ENCODE measurements around the gene PKP4. TPM values are rescaled to one million over a fixed set of nuclear protein-coding genes. Genes with fewer than 3 reads are reported as not detected.

Gene PKP4
- total and polyA plus RNA-seq, 9 of the 15 experiments (the other 6 are each of a cell fraction or from before 2014, with no cell fraction given) = 24.6 to 99.1 (median 74.0) TPM

DNA sequence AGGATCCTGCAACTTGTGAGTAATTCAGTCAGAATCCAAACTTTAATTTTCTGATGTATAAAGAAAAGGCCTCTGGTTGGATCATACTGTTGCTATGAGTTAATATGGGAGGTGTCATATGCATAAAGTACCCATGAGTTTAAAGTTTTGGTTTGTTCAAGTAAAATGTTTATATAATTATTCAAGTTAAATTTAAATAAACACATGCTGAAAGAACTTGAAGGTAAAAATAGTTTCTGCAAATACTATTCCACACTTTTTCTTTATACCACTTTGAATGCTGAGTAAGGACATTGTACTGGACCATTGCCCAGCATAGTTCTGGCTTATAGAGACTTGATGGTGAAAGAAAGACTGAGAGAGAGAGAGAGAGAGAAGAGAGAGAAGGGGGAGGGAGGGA, 30.7 kb downstream of the PKP4 start (continued):
- TF ChIP-seq KDM1A (IDR thresholded peaks at IDR 0.05) (no peak), MEIS2 (IDR thresholded peaks at IDR 0.05; ENCODE audit: partially characterized antibody) (no peak), HLTF (IDR thresholded peaks at IDR 0.05) (no peak), ELF1 (tag; IDR thresholded peaks at IDR 0.05) (no peak)
- TF ChIP-seq, protein P1, sequence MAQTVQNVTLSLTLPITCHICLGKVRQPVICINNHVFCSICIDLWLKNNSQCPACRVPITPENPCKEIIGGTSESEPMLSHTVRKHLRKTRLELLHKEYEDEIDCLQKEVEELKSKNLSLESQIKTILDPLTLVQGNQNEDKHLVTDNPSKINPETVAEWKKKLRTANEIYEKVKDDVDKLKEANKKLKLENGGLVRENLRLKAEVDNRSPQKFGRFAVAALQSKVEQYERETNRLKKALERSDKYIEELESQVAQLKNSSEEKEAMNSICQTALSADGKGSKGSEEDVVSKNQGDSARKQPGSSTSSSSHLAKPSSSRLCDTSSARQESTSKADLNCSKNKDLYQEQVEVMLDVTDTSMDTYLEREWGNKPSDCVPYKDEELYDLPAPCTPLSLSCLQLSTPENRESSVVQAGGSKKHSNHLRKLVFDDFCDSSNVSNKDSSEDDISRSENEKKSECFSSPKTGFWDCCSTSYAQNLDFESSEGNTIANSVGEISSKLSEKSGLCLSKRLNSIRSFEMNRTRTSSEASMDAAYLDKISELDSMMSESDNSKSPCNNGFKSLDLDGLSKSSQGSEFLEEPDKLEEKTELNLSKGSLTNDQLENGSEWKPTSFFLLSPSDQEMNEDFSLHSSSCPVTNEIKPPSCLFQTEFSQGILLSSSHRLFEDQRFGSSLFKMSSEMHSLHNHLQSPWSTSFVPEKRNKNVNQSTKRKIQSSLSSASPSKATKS (CRISPR knock-in tag; IDR thresholded peaks at IDR 0.05) = no peak
- TF ChIP-seq, protein P2, sequence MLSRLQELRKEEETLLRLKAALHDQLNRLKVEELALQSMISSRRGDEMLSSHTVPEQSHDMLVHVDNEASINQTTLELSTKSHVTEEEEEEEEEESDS (CRISPR knock-in tag; IDR thresholded peaks at IDR 0.05) = no peak

DNA sequence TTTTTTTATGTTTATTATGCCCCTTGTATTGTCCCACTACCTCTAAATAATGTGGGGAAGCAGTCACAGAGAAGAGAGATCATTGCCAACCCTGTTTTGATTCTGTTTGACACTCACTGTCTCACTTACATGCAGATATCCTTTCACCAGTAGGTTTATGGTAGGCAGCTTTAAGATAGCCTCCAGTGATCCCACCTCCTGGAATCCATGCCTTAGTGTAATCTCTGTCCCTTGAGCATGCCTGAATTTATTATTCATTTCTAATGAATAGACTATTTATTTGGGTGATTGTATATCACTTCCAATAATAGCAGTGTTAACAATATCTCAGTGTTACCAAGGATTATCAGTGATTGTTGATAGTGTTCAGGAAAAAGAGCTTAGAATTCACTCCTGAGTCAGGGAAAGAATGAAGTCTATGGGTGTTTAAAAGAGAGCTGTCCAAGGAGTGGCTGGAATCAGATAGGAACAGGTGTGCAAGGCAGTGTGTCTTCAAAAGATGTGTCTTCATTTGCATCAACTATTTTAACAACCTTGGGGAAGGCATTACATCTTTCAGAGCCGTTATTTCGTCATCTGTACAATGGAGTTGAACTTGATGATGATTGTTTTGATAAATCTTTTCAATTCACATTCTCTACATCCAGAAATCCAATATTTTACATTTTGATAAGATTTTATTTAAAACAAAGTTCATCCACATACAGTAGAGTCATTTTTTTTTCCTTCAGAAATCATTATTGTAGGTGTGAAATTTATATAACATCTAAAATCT, 31.9 kb downstream of the PKP4 start:
- Histone ChIP-seq H2AFZ (ENCODE audit: low read depth, low read length) (no peak overlapping the region), H3K27ac (ENCODE audit: extremely low read depth, low read depth, low read length) (no peak overlapping the region), H3K4me2 (ENCODE audit: insufficient read depth, low read length) (no peak overlapping the region), H3K36me3 (ENCODE audit: control insufficient read depth, insufficient read depth, low read length) (no peaks in the 10 kb centered on the region), H3K9ac (ENCODE audit: insufficient read depth in 1 of 2, low read depth in 2 of 2, low read length in 2 of 2) (no peak overlapping the region), H3K9me1 (ENCODE audit: control insufficient read depth, insufficient read depth, low read length) (peaks cover 4% of the 10 kb centered on the region), H3K4me1 (replicated peaks in 1 of 2; ENCODE audit: control insufficient read depth in 2 of 2, insufficient read depth in 2 of 2, low read length in 2 of 2) (peaks cover 3 to 23% of the 10 kb centered on the region in 2 experiments; a peak in 2 of 5 replicates), H3K4me3 (no peak overlapping the region), H3K9me3 (replicated peaks; ENCODE audit: control insufficient read depth, insufficient read depth, low read depth, low read length) (no peaks in the 10 kb centered on the region), H3K79me2 (ENCODE audit: control insufficient read depth, insufficient read depth, low read length) (peaks cover 93% of the 10 kb centered on the region), H3K27me3 (ENCODE audit: control insufficient read depth in 2 of 2, insufficient read depth in 2 of 2, low read length in 2 of 2) (no peaks in the 10 kb centered on the region), H4K20me1 (replicated peaks; ENCODE audit: control insufficient read depth, insufficient read depth, low read length) (peaks cover 15% of the 10 kb centered on the region)
- POLR2A ChIA-PET = interaction anchor here (0.9 to 1.1 kb wide), 6 partner anchors 8 to 31 kb away, joined by 3 to 4 read pairs (median 4); no protein-coding TSS in a partner anchor
- no peak for DNase-seq (ENCODE audit: extremely low read depth in 1 of 4, low spot score in 3 of 4)
- ATAC-seq = no peak
- peak; percentile 23 for FAIRE-seq
- WGBS (ENCODE audit: insufficient coverage, low coverage, missing lambda C conversion rate) = 65% methylated on average over 2 of the region's 2 CpGs
- no TSS peak for BruUV-seq (replicated peaks)
- intact Hi-C loops (cut with micrococcal nuclease) = no loop called here
- CTCF ChIA-PET (ENCODE audit: low intra/inter-chr PET ratio) = no interaction called here
- in situ Hi-C loops (cut with MboI) = no loop called here
- TF ChIP-seq TBL1XR1 (IDR thresholded peaks at IDR 0.05; ENCODE audit: low read length in 2 of 2) (no peak), TRIM24 (IDR thresholded peaks at IDR 0.05) (peak in 1 of 2 experiments; percentile 24; a peak in 1 of 4 replicates), SIN3B (IDR thresholded peaks at IDR 0.05; ENCODE audit: low read depth) (no peak), CXXC5 (CRISPR knock-in tag; IDR thresholded peaks at IDR 0.05) (0 out of 2 replicates have a peak, but pooled peaks have one; percentile 5), ZNF696 (CRISPR knock-in tag; conservative IDR thresholded peaks at IDR 0.05) (no peak), SIRT6 (IDR thresholded peaks at IDR 0.05; ENCODE audit: low read depth, low read length) (no peak), ZEB2 (IDR thresholded peaks at IDR 0.05) (peak; percentile 64; the same call in 1 of the 2 replicates), EP300 (IDR thresholded peaks at IDR 0.05; ENCODE audit: low read length) (peak; percentile 63; the same call in 1 of the 2 replicates), MECOM (CRISPR knock-in tag; IDR thresholded peaks at IDR 0.05) (0 out of 2 replicates have a peak, but pooled peaks have one; percentile 18), TCF7L2 (IDR thresholded peaks at IDR 0.05; ENCODE audit: low read depth, low read length) (no peak), E2F3 (CRISPR knock-in tag; IDR thresholded peaks at IDR 0.05) (no peak)
- TF ChIP-seq, protein P3, sequence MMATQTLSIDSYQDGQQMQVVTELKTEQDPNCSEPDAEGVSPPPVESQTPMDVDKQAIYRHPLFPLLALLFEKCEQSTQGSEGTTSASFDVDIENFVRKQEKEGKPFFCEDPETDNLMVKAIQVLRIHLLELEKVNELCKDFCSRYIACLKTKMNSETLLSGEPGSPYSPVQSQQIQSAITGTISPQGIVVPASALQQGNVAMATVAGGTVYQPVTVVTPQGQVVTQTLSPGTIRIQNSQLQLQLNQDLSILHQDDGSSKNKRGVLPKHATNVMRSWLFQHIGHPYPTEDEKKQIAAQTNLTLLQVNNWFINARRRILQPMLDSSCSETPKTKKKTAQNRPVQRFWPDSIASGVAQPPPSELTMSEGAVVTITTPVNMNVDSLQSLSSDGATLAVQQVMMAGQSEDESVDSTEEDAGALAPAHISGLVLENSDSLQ (IDR thresholded peaks at IDR 0.05) = no peak
